Neural cell (in vitro differentiated cells): ENCODE results near the gene LRRK1. TPM values are rescaled to one million over a fixed set of nuclear protein-coding genes. Genes with fewer than 3 reads are reported as not detected.

ENCODE experiments used
- H2AFZ ChIP-seq: fragments of 200-600, 300-800 bp; sonication (generic), shearing (Covaris generic); 2 replicates; pipeline ENCODE4 v1.6.0; 2014; ENCODE audit warnings: low read depth, mild to moderate bottlenecking, antibody characterized with exemption, low read length, moderate library complexity
- H3F3A ChIP-seq: fragments of 200-600 bp; shearing (Covaris generic); 2 replicates; pipeline ENCODE4 v1.6.1; 2016; ENCODE audit warnings: mild to moderate bottlenecking, moderate library complexity, mixed read lengths, antibody characterized with exemption, low read length; ENCODE audit not compliant: insufficient read depth, poor library complexity, severe bottlenecking
- H3K27ac ChIP-seq: fragments of 200-600, 300-800 bp; sonication (generic), shearing (Covaris generic); 2 replicates; pipeline ENCODE4 v1.5.1; 2014; ENCODE audit warnings: mild to moderate bottlenecking, low read length, moderate library complexity
- H3K27me3 ChIP-seq: fragments of 300-800, 200-600 bp; sonication (generic), shearing (Covaris generic); 2 replicates; pipeline ENCODE4 v1.6.0; 2014; ENCODE audit warnings: mild to moderate bottlenecking, low read depth, low read length, moderate library complexity; ENCODE audit not compliant: insufficient read depth
- H3K36me3 ChIP-seq: fragments of 300-800, 200-600 bp; sonication (generic), shearing (Covaris generic); 2 replicates; pipeline ENCODE4 v1.5.1; 2014; ENCODE audit warnings: mild to moderate bottlenecking, antibody characterized with exemption, low read length, moderate library complexity; ENCODE audit not compliant: insufficient read depth
- H3K4me2 ChIP-seq: fragments of 300-800, 200-600 bp; sonication (generic), shearing (Covaris generic); 2 replicates; pipeline ENCODE4 v1.6.0; 2014; ENCODE audit warnings: mild to moderate bottlenecking, low read length
- H3K4me3 ChIP-seq: fragments of 300-800, 200-600 bp; sonication (generic), shearing (Covaris generic); 2 replicates; pipeline ENCODE4 v1.5.1; 2014; ENCODE audit warnings: mild to moderate bottlenecking, low read length, moderate library complexity
- H3K79me2 ChIP-seq: fragments of 200-600 bp; shearing (Covaris generic); replicated peaks from 2 replicates; pipeline ENCODE4 v1.6.0; 2014; ENCODE audit warnings: mild to moderate bottlenecking, low read length, moderate library complexity; ENCODE audit not compliant: insufficient read depth
- H3K9ac ChIP-seq: fragments of 300-800, 200-600 bp; sonication (generic), shearing (Covaris generic); 2 replicates; pipeline ENCODE4 v1.6.1; 2016; ENCODE audit warnings: mild to moderate bottlenecking, low read length, mixed read lengths
- H3K9me2 ChIP-seq: fragments of 200-600 bp; shearing (Covaris generic); 2 replicates; pipeline ENCODE4 v1.6.1; 2016; ENCODE audit warnings: mild to moderate bottlenecking, low read length, mixed read lengths; ENCODE audit not compliant: insufficient read depth
- H3K9me3 ChIP-seq: fragments of 200-600, 300-800 bp; sonication (generic), shearing (Covaris generic); 2 replicates; pipeline ENCODE4 v1.6.1; 2016; ENCODE audit warnings: mild to moderate bottlenecking, mixed run types, low read length, moderate library complexity, mixed read lengths
- H4K20me1 ChIP-seq: fragments of 200-600 bp; shearing (Covaris generic); 2 replicates; pipeline ENCODE4 v1.6.1; 2016; ENCODE audit warnings: mild to moderate bottlenecking, mixed run types; ENCODE audit not compliant: insufficient read depth
- EP300 ChIP-seq: fragments of 450-650 bp; conservative IDR thresholded peaks from 2 replicates; pipeline ENCODE4 v1.6.1; 2014; ENCODE audit warnings: antibody characterized with exemption, mild to moderate bottlenecking, moderate library complexity; ENCODE audit not compliant: poor library complexity, severe bottlenecking
- EZH2 ChIP-seq: fragments of 200-600, 300-800 bp; shearing (Covaris generic), sonication (generic); IDR thresholded peaks from 2 replicates; pipeline ENCODE4 v1.6.1; 2014; ENCODE audit warnings: antibody characterized with exemption, low read length, borderline replicate concordance, mild to moderate bottlenecking; ENCODE audit not compliant: insufficient read depth, poor library complexity, severe bottlenecking
- MXI1 ChIP-seq: fragments of 450-650 bp; conservative IDR thresholded peaks from 2 replicates; pipeline ENCODE4 v1.6.1; 2014; ENCODE audit warnings: antibody characterized with exemption, mild to moderate bottlenecking; ENCODE audit not compliant: poor library complexity, severe bottlenecking
- POLR2AphosphoS5 ChIP-seq: IDR thresholded peaks from 2 replicates; pipeline ENCODE4 v1.6.1; 2012
- RAD21 ChIP-seq: fragments of 450-650 bp; conservative IDR thresholded peaks from 2 replicates; pipeline ENCODE4 v1.6.1; 2014; ENCODE audit warnings: antibody characterized with exemption, mild to moderate bottlenecking, moderate library complexity
- SMC3 ChIP-seq: fragments of 450-650 bp; conservative IDR thresholded peaks from 2 replicates; pipeline ENCODE4 v1.6.1; 2014; ENCODE audit warnings: antibody characterized with exemption, mild to moderate bottlenecking, moderate library complexity; ENCODE audit not compliant: poor library complexity
- TAF1 ChIP-seq: IDR thresholded peaks from 2 replicates; pipeline ENCODE4 v1.6.1; 2012; ENCODE audit warnings: low read depth
- polyA plus RNA-seq: library from polyadenylated mRNA; depleted of rRNA; stranded (reverse); fragments of >200 nt; gene quantifications from 2 replicates; pipeline ENCODE4 v1.2.3, GENCODE V29; 2014
- TF ChIP-seq, protein P1 (sequence below): IDR thresholded peaks from 2 replicates; pipeline ENCODE4 v1.6.1; 2012; ENCODE audit warnings: borderline replicate concordance
- TF ChIP-seq, protein P2 (sequence below): fragments of 450-650 bp; IDR thresholded peaks from 2 replicates; pipeline ENCODE4 v1.5.1; 2014; ENCODE audit warnings: antibody characterized with exemption, mild to moderate bottlenecking, moderate library complexity; ENCODE audit not compliant: poor library complexity, severe bottlenecking

Gene LRRK1
- polyA plus RNA-seq, 1 donor from 2014 or later: 0.06 TPM

DNA sequence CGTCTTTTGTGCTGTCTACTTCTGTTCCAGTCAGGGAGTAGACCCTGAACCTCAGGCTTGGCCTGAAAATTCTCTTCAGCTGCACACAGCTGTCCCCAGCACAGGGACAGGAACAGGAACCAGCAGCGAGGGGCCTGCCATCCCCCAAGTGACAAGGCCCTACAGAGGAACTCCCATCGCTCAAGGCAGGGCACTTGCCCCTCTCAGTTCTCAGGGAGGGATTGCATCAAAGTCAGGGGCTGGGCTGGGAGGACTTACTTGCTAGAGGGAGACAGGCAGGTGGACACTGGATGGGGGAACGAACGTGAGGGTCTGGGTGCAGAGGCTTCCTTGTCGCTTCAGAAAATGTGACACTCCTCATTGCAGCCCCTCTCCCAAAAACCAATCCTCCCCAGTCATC is 169.1 kb downstream of the LRRK1 start:
- Histone ChIP-seq H2AFZ (no peak overlapping the region), H4K20me1 (no peaks in the 10 kb centered on the region), H3F3A (no peaks in the 10 kb centered on the region), H3K4me3 (no peak overlapping the region), H3K79me2 (no peaks in the 10 kb centered on the region), H3K9ac (no peak overlapping the region), H3K9me2 (no peaks in the 10 kb centered on the region), H3K27ac (no peak overlapping the region), H3K9me3 (no peaks in the 10 kb centered on the region), H3K27me3 (no peaks in the 10 kb centered on the region), H3K36me3 (no peaks in the 10 kb centered on the region), H3K4me2 (no peak overlapping the region)
- no peak for TF ChIP-seq RAD21
- no peak for TF ChIP-seq EZH2
- TF ChIP-seq MXI1: no peak
- TF ChIP-seq POLR2AphosphoS5: no peak
- no peak for TF ChIP-seq TAF1
- TF ChIP-seq, protein P1, sequence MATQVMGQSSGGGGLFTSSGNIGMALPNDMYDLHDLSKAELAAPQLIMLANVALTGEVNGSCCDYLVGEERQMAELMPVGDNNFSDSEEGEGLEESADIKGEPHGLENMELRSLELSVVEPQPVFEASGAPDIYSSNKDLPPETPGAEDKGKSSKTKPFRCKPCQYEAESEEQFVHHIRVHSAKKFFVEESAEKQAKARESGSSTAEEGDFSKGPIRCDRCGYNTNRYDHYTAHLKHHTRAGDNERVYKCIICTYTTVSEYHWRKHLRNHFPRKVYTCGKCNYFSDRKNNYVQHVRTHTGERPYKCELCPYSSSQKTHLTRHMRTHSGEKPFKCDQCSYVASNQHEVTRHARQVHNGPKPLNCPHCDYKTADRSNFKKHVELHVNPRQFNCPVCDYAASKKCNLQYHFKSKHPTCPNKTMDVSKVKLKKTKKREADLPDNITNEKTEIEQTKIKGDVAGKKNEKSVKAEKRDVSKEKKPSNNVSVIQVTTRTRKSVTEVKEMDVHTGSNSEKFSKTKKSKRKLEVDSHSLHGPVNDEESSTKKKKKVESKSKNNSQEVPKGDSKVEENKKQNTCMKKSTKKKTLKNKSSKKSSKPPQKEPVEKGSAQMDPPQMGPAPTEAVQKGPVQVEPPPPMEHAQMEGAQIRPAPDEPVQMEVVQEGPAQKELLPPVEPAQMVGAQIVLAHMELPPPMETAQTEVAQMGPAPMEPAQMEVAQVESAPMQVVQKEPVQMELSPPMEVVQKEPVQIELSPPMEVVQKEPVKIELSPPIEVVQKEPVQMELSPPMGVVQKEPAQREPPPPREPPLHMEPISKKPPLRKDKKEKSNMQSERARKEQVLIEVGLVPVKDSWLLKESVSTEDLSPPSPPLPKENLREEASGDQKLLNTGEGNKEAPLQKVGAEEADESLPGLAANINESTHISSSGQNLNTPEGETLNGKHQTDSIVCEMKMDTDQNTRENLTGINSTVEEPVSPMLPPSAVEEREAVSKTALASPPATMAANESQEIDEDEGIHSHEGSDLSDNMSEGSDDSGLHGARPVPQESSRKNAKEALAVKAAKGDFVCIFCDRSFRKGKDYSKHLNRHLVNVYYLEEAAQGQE: no peak
- TF ChIP-seq, protein P2, sequence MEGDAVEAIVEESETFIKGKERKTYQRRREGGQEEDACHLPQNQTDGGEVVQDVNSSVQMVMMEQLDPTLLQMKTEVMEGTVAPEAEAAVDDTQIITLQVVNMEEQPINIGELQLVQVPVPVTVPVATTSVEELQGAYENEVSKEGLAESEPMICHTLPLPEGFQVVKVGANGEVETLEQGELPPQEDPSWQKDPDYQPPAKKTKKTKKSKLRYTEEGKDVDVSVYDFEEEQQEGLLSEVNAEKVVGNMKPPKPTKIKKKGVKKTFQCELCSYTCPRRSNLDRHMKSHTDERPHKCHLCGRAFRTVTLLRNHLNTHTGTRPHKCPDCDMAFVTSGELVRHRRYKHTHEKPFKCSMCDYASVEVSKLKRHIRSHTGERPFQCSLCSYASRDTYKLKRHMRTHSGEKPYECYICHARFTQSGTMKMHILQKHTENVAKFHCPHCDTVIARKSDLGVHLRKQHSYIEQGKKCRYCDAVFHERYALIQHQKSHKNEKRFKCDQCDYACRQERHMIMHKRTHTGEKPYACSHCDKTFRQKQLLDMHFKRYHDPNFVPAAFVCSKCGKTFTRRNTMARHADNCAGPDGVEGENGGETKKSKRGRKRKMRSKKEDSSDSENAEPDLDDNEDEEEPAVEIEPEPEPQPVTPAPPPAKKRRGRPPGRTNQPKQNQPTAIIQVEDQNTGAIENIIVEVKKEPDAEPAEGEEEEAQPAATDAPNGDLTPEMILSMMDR: no peak
- no peak for TF ChIP-seq EP300
- TF ChIP-seq SMC3: no peak

DNA sequence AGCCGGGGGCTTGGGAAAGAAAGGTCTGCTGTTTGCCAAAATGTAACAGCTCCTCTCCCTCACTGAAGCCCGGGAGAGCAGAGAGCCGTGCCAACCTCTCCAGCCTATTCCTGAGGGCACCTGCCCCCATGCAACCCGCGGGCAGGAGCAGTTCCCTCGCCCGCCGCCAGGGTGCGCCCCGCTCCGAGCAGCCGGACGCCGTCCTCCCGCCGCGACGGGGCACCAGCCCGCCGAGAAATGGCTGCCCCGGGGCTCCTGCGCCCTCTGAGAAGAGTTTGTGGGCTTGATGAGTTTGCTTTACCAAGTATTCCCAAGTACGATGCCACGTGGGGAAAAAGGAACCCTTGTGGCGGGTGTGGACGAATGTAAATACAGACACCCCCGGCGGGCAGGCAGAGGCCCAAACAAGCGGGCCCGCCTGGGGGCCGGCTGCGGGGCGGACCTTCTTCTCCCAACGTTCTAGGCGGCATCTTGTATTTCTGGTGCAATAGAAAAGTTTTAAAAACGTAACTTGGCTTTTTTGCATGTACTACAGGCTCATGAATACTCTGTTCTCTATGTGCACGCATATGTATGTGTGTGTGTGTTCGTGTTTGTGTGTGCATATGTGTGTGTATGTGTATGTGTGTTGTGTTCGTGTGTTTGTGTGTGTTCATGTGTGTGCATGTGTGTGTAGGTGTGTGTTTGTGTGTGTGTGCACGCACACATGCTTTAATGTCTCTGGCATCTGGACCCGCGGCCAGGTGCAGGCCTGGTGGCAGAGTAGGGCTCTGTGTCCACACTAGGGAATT is 169.8 kb downstream of the LRRK1 start:
- no peak overlapping the region for H3K9ac ChIP-seq
- no peak overlapping the region for H3K27ac ChIP-seq
- no peak overlapping the region for H2AFZ ChIP-seq
- no peaks in the 10 kb centered on the region for H3K27me3 ChIP-seq
- H4K20me1 ChIP-seq: no peaks in the 10 kb centered on the region
- TF ChIP-seq, protein P2: peak; percentile 22
- TF ChIP-seq EP300: no peak
- no peak for TF ChIP-seq RAD21
- TF ChIP-seq MXI1: no peak
- no peaks in the 10 kb centered on the region for H3F3A ChIP-seq
- H3K9me2 ChIP-seq: no peaks in the 10 kb centered on the region
- no peak overlapping the region for H3K4me3 ChIP-seq
- H3K79me2 ChIP-seq: no peaks in the 10 kb centered on the region
- no peaks in the 10 kb centered on the region for H3K9me3 ChIP-seq
- no peaks in the 10 kb centered on the region for H3K36me3 ChIP-seq
- no peak overlapping the region for H3K4me2 ChIP-seq
